RCC 7860 (cell line): ENCODE data around the gene SMAD6.

ENCODE experiments used
- DNase-seq: peaks from one replicate; pipeline ENCODE4 v3.0.0-alpha.2; 2015; ENCODE audit warnings: low spot score
- FAIRE-seq: peaks from 2 replicates; lab custom pipeline; 2012; peaks lifted over from hg19 to GRCh38; lab: Jason Lieb, UNC

Gene SMAD6

DNA sequence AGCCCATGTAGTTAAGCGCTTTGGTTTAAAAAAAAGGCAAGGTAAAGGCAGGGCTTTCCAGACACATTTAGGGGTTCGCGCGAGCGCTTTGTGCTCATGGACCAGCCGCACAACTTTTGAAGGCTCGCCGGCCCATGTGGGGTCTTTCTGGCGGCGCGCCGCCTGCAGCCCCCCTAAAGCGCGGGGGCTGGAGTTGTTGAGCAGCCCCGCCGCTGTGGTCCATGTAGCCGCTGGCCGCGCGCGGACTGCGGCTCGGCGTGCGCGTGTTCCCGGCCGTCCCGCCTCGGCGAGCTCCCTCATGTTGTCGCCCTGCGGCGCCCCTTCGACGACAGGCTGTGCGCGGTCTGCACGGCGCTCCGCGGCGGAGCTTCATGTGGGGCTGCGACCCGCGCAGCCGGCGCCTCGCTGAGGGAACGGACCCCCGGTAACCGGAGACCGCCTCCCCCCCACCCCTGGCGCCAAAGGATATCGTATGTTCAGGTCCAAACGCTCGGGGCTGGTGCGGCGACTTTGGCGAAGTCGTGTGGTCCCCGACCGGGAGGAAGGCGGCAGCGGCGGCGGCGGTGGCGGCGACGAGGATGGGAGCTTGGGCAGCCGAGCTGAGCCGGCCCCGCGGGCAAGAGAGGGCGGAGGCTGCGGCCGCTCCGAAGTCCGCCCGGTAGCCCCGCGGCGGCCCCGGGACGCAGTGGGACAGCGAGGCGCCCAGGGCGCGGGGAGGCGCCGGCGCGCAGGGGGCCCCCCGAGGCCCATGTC lies 927 bp downstream of the SMAD6 start:
- DNase-seq, result no peak

DNA sequence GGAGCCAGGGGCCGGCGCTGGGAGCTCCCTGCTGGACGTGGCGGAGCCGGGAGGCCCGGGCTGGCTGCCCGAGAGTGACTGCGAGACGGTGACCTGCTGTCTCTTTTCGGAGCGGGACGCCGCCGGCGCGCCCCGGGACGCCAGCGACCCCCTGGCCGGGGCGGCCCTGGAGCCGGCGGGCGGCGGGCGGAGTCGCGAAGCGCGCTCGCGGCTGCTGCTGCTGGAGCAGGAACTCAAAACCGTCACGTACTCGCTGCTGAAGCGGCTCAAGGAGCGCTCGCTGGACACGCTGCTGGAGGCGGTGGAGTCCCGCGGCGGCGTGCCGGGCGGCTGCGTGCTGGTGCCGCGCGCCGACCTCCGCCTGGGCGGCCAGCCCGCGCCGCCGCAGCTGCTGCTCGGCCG lies 1.5 kb downstream of the SMAD6 start:
- FAIRE-seq, result no peak

More for the DNA sequence above, 927 bp downstream of the SMAD6 start:
- FAIRE-seq, result no peak

DNA sequence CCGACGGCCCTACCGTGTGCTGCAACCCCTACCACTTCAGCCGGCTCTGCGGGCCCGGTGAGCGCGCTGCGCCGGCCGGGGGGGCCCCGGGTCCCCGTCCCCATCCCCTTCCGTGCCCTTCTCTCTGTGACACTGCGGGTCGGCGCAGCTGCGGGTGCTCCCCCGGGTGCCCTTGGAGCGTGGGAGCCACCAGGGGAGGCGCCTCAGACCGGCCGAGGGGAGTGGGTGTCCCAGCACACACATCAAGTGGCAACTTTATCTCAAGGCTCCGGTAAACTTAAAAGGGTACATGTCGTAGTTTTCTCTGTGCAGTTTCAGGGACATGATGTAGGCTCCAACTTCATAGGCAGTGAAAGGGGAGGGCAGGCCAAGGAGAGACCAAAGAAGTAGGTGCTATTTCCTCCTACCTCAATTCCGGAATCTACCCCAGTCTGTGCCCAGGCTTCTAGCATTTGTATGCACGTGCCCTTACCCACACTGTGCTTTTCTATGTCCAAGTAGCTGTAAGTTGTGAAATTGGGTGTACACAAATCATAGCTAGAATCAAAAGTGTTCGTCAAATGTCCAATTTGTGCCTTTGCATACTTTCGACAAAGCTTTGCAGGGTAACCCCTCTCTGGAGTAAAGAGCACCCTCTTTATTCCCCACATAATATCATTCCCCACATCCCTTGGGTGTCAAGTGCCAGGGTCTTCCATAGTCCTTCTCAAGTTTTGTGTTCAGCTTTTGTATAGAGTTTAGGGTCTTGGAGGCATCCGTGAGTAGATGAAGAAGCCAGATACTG lies 2.2 kb downstream of the SMAD6 start:
- no peak for FAIRE-seq
- DNase-seq, result no peak

More for the DNA sequence above, 1.5 kb downstream of the SMAD6 start:
- DNase-seq, result no peak

DNA sequence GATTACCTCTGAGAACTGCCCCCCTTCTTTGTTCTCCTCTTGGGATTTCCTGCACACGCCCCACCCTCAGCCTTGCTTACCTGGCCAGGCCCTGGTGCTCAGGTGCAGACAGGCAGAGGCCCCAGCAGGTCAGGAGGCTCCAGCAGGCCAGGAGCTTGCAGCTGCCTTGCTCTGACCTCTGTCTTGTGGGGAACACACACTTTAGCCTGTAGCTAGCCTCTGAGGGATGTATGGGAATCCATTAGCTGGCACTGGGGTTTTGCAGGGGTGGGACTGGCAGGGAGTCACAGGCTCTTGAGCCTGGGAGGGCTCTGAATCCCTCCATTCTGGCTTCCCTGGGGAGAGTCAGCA lies 2.7 kb downstream of the SMAD6 start:
- DNase-seq (no peak), FAIRE-seq (no peak)

DNA sequence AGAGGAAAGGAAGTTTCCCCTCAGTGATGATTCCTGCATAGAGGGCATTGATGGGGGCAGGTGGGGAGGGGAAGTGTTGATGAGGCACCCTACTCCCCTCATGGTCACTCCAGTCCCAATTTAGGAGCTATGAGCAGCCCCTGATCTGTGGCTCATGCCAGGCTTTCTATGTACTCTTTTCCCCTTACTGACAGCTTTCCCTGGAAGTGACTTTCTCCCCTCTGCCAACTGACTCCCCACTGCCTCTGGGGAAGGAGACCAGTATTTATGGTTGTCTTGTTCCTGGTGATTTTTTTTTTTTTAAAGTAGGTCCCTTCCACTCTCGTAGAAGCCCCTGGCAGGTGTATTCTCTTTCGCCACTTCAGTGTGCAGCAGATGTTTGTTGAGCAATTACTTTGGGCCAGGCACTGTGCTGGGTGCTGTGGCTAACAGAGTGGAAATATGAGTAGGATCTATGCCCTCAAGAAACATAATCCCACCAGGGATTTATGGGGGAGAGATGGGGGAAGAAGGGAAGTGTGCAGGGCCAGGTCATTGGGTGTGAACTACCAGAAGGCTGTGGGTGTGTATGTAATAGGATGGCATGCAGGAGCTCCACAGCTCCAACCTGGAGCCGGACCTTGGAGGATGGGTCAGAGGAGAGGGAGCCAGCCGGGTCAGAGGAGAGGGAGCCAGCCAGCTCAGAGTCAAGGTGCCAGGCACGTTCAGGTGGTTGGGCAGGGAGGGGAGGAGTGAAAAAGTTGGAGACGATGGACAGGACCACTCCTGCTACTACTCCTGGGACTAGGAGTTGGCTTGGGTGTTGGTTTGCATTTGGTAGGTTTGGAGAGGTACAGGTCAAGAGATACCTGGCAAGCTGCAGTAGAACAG lies 3.5 kb downstream of the SMAD6 start:
- DNase-seq, result no peak
- FAIRE-seq, result no peak

DNA sequence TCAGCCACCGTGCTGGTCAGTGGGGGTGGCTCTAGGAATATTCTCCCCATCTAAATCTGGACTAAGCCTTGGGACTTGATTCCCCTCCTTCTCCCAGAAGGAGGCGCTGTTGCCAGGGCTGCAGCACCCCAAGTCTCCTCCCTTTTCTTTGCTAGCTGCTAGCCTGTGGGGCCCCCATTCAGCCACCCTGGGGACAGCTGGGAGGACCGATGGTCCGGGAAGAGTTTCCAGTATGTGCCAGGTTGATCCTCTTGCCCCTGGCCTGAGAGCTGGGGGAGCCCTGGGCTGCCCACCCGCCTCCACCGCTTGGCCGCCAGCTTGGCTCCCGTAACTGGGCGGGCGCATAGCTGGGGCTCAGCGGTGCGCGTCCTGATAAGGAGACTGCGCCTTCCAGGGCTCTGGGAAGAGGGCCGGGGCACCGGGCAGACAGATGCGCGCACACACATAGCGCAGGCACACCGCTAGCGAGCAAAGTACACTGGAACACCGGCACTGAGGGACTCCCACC lies 4.2 kb downstream of the SMAD6 start:
- DNase-seq, result peak; percentile 54
- no peak for FAIRE-seq

DNA sequence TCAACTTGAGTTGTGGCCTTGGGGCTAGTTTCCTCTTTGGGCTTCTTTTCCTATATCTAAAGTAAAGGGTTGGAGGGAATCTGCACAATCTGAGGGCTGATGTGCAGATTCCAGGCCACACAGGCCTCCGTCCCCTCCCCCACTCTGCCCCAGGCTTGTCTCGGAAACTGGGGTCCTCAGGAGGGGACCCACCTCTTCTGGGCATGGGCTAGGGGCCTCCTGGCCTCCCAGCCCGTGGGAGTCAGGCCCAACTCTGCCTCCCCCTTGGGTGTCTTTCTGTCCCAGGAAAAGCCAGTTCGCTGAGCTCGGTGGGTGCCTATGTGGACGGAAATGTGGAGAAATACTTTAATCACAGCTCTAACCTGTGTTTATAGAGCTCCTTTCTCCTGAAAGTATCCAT lies 4.8 kb downstream of the SMAD6 start:
- FAIRE-seq (no peak), DNase-seq (no peak)

DNA sequence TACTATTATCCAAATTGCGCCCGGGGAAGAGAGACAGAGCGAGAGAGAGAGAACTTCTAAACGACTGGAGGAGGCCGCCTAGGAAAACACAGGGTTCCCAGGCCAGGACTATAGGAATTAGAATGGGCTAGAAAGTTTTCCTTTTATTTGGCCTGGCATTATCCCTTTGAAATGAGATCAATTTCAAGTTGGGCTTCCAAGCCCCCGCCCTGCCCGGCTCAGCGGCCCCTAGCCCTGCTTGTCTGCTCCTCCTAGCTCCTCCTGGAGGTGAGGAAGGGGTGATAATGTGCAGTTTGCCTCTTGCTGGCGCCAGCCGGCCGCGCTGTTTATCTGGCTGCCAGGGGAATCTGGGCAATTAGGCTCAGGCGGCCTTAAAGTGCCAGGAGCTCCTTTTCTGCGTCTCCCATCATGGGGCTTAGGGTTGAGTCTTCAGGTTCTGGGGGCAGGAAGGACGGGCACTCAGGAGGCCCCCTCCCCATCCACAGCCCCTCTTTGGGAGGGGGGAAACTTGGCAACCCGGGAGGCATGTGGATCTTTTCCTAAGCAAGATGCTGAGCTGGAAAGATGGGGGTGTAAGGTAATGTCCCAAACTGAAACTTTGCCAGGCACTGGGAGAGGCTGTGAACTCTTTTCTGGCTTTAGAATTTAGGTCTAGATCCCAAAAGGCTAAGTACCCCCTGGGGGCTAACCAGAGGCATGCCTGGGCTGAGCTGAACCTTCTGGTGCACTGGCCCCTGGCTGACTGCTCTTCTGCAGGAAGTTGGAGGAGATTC lies 5.5 kb downstream of the SMAD6 start:
- FAIRE-seq, result no peak
- no peak for DNase-seq

DNA sequence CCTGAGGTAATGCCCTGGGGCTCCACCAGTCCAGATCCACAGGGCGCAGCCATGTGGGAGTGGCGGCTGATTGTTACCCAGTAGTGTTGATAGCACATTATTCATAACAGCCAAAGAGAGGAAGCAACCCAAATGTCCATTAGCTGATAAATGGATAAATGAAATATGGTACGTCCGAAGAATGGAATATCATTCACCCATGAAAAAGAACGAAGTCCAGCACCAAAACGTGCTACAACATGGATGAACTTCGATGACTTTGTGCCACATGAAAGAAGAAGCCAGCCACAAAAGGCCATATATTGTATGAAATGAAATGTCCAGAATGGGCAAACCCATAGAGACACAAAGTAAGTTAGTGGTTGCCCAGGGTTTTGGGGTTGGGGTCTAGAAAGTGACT lies 6.4 kb downstream of the SMAD6 start:
- no peak for DNase-seq
- FAIRE-seq, result no peak

DNA sequence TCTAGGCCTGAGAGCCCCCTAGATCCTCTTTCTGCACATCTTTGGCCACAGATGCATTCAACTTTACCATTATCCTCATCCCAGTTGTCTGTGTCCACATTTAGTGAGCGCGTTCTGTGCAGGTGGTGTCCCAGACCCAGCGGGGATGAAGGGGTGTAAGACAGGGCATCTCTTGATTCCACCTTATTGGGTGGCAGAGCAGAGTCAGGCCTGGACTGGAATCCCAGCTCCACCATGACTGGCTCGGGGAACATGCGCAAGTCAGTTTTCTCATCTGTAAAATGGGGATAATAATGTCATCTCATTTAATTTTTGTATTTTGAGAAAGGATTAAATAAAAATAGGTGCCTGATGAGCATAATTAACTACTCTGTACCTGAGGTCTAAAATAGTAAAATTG lies 7.8 kb downstream of the SMAD6 start:
- DNase-seq, result no peak
- no peak for FAIRE-seq

DNA sequence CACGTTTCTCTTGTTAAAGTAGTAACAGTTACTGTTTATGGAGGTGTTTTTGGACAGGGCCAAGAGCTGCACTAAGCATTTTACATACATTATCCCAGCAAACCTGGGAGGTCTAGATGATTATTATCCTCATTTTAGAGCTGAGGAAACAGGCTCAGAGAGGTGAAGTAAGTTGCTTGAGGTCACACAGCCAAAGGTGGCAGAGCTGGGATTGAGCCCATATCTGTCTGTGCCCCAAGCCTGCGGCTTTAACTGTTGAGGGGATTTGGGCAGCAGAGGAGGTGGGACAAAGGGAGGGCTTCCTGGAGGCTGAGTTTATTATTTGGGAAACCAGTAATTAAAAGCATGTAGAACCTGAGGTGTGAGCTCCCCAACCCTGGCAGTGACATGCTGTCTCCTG lies 9.2 kb downstream of the SMAD6 start:
- no peak for DNase-seq
- FAIRE-seq, result no peak

DNA sequence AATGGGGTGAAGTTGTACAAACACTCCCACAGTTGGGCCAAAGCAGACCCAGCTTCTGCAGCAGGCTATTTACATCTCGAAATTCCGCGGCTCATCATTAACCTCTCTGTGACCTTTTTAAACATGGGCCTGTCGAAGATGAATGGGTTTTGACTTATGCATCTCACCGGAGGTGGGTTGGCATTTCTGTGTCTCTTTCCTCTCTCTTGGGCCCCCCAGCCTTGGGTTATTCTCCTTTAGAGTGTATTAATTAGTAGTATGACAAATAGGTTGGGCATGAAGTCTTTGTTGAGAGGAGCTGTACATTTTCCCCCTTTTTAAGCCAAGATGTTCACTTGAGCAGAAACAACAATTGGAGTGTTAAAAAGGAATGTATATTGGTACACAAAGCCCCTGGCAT lies 9.8 kb downstream of the SMAD6 start:
- no peak for FAIRE-seq
- no peak for DNase-seq

DNA sequence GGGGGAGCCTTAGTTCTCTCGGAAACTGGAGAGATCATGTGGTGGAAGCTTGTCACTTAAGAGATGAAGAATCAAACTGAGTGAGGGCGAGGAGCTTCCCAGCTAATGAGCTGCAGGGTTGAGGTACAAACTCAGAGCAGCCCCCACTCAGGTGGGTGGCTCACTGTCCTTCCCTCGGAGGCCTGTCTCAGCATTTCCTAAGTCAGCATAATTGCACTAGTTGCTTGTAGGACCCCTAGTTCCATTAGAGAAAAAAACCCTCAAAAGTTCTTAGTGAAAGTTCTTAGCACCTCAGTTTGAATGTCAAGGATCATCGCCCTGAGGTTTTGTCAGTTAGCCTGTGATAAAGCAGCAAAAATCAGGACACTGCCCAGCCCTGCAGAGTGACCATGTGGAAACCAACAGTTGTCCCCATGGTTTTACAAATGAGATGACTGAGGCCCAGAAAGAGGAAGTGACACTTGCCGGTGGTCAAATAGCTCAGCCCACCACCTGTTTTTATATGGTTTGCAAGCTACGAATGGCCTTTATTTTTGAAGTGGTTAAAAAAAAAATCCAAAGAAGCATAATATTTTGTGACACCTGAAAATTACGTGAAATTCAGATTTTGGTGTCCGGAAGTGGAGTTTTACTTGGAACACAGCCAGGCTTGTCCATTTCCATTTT lies 11.9 kb downstream of the SMAD6 start:
- no peak for FAIRE-seq
- DNase-seq, result no peak

DNA sequence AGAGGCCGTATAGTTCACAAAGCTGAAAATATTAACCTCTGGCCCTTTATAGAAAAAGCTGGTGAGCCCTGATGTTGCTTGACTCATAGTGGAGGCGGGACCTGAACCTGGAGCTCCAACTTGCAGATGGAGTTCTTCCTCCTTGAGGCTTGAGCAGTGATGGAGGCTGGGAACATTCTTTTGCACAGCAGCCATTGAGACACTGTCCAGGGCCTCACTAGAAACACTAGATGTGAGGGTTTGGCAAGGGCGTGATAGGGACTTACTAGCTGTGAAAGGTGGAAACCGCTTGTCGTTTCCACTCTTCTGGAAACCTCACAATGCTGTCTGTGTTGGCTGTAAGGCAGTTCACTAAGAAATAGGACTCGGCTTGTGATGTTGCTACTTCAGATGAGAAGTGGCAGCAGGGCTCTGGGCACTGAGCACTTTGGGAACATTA lies 12.5 kb downstream of the SMAD6 start:
- peak; percentile 46 for FAIRE-seq
- DNase-seq, result peak; percentile 42

DNA sequence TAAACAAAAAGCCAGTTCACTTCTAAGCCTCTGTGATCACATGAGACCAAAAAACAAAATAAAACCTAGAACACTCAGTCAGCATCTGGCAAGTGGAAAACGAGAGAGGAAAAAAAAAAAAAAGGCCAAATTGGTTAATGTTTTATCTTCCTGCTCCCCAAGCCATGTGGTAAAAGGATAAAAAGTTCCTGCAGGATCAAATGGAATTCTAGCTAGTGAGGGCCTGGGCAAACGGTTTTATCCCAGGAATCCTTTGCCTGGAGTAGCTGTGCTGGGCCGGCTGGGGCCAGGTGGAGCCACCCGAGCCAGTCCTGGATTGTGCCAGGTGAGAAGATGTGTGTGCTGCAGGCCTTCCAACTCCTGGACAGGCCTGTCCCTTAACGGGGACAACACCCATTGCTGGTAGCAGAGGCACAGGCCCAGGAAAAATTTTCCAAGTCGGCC lies 13.2 kb downstream of the SMAD6 start:
- DNase-seq (no peak), FAIRE-seq (peak; percentile 25)

DNA sequence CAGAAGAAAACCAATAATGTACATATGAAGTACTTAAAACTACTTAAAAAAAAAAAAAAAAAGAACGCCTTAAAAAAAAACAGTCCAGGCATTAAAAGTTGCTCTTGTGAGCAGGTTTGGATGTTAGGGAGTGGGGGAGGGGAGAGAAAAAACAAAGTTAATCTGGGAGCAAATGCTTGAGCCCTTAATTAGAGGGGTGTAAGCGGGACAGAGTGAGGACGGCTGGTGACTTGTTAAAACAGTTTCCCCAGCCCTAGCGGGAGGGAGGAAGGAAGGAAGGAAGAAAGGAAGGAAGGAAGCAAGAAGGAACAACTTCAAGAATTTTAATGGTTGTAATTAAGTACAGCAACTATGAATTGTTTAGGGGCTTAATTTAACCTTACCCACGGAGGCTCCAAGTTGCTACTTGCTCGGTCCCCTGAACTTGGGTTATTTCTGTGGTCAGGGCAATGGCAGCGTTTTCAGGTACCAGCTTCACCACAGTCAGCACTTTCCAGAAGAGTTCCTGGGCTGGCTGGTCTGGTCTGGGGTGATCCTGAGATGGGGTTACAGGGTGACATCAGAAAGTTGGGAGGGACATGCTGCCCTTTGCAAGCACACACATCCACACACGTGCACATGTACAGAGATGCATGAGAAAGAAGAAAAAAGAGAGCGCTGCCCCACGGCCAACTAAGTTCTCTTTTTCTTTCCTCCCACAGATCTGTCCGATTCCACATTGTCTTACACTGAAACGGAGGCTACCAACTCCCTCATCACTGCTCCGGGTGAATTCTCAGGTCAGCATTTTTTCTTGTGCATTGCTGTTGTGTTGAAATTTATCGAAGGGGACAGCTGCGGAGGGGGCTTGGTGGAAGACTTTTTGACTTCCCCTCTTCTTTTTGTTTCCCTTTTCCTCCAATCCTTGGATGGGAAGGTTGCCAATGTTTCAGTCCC lies 14.0 kb downstream of the SMAD6 start:
- DNase-seq, result no peak
- FAIRE-seq, result no peak

DNA sequence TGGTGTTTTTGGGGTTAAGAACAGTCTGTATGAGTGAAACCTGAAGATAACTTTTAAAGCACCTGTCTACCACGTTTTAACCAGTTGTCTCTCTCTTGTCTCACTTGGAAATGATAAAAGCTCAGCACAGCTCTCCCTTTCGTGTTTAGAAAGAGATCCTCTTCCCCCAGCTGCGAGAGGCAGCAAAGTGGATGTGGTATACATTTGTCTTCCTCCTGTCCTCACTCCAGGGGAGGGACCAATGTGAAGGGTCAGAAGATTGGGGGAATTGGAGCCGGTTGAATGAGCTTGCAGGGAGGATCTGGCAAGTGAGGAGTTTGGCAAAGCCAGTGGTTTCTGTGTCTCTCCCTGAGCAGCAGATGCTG lies 14.6 kb downstream of the SMAD6 start:
- DNase-seq (no peak), FAIRE-seq (no peak)

DNA sequence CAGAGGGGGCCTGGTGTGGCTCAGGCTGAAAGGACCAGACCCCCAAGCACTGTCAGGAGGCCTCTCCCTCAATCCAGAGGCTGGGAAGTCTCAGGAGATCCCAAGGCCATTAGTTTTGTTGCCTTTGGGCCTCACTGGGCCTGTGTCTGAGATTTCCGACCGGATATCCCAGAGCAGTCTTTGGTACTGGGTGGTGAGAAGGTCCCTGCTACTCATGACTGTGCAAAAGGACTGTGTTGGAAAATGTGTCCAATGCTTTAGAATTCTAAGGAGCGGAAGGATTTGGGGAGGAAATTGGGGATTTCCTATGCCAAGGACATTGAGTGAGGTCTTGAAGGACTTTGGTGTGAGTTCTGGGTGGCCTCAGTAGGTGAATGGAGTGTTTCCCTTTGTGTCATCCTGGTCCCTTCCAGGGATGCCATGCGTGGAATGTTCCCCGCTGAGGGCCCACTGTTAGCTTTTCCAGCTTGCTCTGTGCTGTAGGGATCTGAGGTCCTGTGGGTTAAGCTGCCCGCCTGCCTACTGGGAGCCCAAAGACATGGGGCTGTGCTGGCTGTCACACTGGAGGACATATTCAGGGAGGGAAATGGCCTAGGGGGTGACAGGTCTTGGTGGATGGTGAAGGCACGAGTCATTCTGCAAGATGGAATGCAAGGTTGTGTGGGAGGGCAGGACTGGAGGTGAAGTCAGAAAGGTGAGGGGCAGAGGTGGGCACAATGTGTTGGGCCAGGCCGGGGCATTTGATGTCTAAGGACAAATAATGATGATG lies 16.4 kb downstream of the SMAD6 start:
- FAIRE-seq (no peak), DNase-seq (no peak)
